Measurements from ENCODE around the gene VPS72.

- no peak for TF ChIP-seq CTCF (IDR thresholded peaks at IDR 0.05)
- no peak for TF ChIP-seq REST (IDR thresholded peaks at IDR 0.05; ENCODE audit: low read depth, low read length)
- TF ChIP-seq ZBTB33 (IDR thresholded peaks at IDR 0.05; ENCODE audit: borderline replicate concordance, low read depth) = no peak
- TF ChIP-seq NFIC (IDR thresholded peaks at IDR 0.05; ENCODE audit: borderline replicate concordance) = no peak
- no peak for TF ChIP-seq EP300 (IDR thresholded peaks at IDR 0.05; ENCODE audit: borderline replicate concordance in 1 of 2, low read depth in 1 of 2, low read length in 1 of 2)
- TF ChIP-seq SIN3A (IDR thresholded peaks at IDR 0.05; ENCODE audit: borderline replicate concordance, low read depth, low read length) = no peak
- TF ChIP-seq JUND (IDR thresholded peaks at IDR 0.05) = no peak
Measured at GRCh38 chr1:151143057-151143435, 47.0 kb downstream of the VPS72 start.

Data from SK-N-SH (cell line).